ENCODE results near the gene SSTR5. TPM values are rescaled to one million over a fixed set of nuclear protein-coding genes. Genes with fewer than 3 reads are reported as not detected.

The SSTR5 gene
- total and polyA plus RNA-seq, 4 donors: not detected

DNA sequence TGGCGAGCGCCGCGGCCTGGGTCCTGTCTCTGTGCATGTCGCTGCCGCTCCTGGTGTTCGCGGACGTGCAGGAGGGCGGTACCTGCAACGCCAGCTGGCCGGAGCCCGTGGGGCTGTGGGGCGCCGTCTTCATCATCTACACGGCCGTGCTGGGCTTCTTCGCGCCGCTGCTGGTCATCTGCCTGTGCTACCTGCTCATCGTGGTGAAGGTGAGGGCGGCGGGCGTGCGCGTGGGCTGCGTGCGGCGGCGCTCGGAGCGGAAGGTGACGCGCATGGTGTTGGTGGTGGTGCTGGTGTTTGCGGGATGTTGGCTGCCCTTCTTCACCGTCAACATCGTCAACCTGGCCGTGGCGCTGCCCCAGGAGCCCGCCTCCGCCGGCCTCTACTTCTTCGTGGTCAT lies 6.8 kb downstream of the SSTR5 start:
- Histone ChIP-seq H3K36me3 (ENCODE audit: control insufficient read depth in 4 of 4, insufficient read depth in 3 of 4, low read depth in 1 of 4, low read length in 3 of 4) (no peaks in the 10 kb centered on the region), H3K27ac (ENCODE audit: low read depth in 1 of 2, low read length in 2 of 2) (no peak overlapping the region), H3K9ac (ENCODE audit: low read depth in 1 of 2, low read length in 2 of 2) (no peak overlapping the region), H3K27me3 (ENCODE audit: control insufficient read depth in 4 of 4, insufficient read depth in 4 of 4, low read length in 3 of 4) (peaks cover 0 to 13% (median 0%) of the 10 kb centered on the region in 4 donors), H3K9me3 (ENCODE audit: control insufficient read depth in 4 of 4, low read length in 3 of 4) (peaks cover 0 to 4% (median 1%) of the 10 kb centered on the region in 4 donors), H3K4me1 (ENCODE audit: control insufficient read depth in 4 of 4, insufficient read depth in 4 of 4, low read length in 3 of 4) (peaks cover 23 to 53% (median 34%) of the 10 kb centered on the region in 4 donors), H3K4me3 (ENCODE audit: low read depth in 1 of 3, low read length in 3 of 3) (no peak overlapping the region)
- DNase-seq (ENCODE audit: low spot score): no peak
- TF ChIP-seq SP1 (IDR thresholded peaks at IDR 0.05) (no peak), TAF1 (conservative IDR thresholded peaks at IDR 0.05) (no peak), RAD21 (IDR thresholded peaks at IDR 0.05) (no peak), NR2F2 (IDR thresholded peaks at IDR 0.05) (no peak), JUND (IDR thresholded peaks at IDR 0.05) (no peak), FOXA2 (IDR thresholded peaks at IDR 0.05) (no peak), RXRA (IDR thresholded peaks at IDR 0.05) (no peak), GABPA (IDR thresholded peaks at IDR 0.05 in 1 of 2, conservative IDR thresholded peaks at IDR 0.05 in 1 of 2) (no peak), EGR1 (IDR thresholded peaks at IDR 0.05; ENCODE audit: low read depth in 2 of 2) (no peak), HNF4G (IDR thresholded peaks at IDR 0.05) (no peak), YY1 (IDR thresholded peaks at IDR 0.05) (no peak), HNF4A (conservative IDR thresholded peaks at IDR 0.05) (no peak)
- TF ChIP-seq, protein P1, sequence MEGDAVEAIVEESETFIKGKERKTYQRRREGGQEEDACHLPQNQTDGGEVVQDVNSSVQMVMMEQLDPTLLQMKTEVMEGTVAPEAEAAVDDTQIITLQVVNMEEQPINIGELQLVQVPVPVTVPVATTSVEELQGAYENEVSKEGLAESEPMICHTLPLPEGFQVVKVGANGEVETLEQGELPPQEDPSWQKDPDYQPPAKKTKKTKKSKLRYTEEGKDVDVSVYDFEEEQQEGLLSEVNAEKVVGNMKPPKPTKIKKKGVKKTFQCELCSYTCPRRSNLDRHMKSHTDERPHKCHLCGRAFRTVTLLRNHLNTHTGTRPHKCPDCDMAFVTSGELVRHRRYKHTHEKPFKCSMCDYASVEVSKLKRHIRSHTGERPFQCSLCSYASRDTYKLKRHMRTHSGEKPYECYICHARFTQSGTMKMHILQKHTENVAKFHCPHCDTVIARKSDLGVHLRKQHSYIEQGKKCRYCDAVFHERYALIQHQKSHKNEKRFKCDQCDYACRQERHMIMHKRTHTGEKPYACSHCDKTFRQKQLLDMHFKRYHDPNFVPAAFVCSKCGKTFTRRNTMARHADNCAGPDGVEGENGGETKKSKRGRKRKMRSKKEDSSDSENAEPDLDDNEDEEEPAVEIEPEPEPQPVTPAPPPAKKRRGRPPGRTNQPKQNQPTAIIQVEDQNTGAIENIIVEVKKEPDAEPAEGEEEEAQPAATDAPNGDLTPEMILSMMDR (IDR thresholded peaks at IDR 0.05; ENCODE audit: low read depth, low read length, missing input control): no peak
- TF ChIP-seq, protein P2, sequence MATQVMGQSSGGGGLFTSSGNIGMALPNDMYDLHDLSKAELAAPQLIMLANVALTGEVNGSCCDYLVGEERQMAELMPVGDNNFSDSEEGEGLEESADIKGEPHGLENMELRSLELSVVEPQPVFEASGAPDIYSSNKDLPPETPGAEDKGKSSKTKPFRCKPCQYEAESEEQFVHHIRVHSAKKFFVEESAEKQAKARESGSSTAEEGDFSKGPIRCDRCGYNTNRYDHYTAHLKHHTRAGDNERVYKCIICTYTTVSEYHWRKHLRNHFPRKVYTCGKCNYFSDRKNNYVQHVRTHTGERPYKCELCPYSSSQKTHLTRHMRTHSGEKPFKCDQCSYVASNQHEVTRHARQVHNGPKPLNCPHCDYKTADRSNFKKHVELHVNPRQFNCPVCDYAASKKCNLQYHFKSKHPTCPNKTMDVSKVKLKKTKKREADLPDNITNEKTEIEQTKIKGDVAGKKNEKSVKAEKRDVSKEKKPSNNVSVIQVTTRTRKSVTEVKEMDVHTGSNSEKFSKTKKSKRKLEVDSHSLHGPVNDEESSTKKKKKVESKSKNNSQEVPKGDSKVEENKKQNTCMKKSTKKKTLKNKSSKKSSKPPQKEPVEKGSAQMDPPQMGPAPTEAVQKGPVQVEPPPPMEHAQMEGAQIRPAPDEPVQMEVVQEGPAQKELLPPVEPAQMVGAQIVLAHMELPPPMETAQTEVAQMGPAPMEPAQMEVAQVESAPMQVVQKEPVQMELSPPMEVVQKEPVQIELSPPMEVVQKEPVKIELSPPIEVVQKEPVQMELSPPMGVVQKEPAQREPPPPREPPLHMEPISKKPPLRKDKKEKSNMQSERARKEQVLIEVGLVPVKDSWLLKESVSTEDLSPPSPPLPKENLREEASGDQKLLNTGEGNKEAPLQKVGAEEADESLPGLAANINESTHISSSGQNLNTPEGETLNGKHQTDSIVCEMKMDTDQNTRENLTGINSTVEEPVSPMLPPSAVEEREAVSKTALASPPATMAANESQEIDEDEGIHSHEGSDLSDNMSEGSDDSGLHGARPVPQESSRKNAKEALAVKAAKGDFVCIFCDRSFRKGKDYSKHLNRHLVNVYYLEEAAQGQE (IDR thresholded peaks at IDR 0.05): no peak
- TF ChIP-seq, protein P3, sequence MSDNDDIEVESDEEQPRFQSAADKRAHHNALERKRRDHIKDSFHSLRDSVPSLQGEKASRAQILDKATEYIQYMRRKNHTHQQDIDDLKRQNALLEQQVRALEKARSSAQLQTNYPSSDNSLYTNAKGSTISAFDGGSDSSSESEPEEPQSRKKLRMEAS (IDR thresholded peaks at IDR 0.05): no peak
- TF ChIP-seq, protein P4, sequence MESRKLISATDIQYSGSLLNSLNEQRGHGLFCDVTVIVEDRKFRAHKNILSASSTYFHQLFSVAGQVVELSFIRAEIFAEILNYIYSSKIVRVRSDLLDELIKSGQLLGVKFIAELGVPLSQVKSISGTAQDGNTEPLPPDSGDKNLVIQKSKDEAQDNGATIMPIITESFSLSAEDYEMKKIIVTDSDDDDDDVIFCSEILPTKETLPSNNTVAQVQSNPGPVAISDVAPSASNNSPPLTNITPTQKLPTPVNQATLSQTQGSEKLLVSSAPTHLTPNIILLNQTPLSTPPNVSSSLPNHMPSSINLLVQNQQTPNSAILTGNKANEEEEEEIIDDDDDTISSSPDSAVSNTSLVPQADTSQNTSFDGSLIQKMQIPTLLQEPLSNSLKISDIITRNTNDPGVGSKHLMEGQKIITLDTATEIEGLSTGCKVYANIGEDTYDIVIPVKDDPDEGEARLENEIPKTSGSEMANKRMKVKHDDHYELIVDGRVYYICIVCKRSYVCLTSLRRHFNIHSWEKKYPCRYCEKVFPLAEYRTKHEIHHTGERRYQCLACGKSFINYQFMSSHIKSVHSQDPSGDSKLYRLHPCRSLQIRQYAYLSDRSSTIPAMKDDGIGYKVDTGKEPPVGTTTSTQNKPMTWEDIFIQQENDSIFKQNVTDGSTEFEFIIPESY (IDR thresholded peaks at IDR 0.05): no peak
- TF ChIP-seq, protein P5, sequence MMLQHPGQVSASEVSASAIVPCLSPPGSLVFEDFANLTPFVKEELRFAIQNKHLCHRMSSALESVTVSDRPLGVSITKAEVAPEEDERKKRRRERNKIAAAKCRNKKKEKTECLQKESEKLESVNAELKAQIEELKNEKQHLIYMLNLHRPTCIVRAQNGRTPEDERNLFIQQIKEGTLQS (IDR thresholded peaks at IDR 0.05): no peak
- WGBS: 96% methylated on average over 43 of the region's 43 CpGs

Data from liver (tissue), 9 donors.